ENCODE data around the gene WWOX. TPM values are rescaled to one million over a fixed set of nuclear protein-coding genes. Genes with fewer than 3 reads are reported as not detected.

WWOX gene
- polyA plus RNA-seq, 4 donors, result 4.9 to 15.8 (median 7.0) TPM

DNA sequence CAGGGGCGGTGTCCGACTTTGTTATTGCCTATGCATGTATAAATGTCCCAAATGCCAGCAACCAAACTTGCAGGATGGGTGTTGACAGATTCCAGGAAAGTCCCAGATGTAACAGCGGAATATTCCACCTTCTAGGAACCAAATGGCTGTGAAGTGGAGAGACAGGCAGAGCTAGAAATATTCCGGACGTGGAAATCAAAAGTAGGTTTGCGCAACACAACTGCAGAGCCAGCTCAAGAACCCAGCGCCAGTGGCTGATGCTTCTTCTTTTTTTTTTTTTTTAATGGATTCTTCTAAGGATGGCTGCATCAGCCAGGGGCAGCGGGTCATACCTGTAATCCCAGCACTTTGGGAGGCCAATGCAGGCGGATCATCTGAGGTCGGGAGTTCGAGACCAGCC, 899.4 kb downstream of the WWOX start:
- no peaks in the 10 kb centered on the region for H3K9me3 ChIP-seq (ENCODE audit: control insufficient read depth in 2 of 2, insufficient read depth in 1 of 2, low read depth in 1 of 2, low read length in 1 of 2)
- H3K36me3 ChIP-seq (ENCODE audit: control insufficient read depth in 3 of 3, insufficient read depth in 2 of 3, low read depth in 1 of 3, low read length in 3 of 3), result no peaks in the 10 kb centered on the region
- peaks cover 0 to 22% (median 0%) of the 10 kb centered on the region in 3 donors for H3K4me1 ChIP-seq (ENCODE audit: control insufficient read depth in 3 of 3, insufficient read depth in 2 of 3, low read depth in 1 of 3, low read length in 2 of 3)
- DNase-seq (no peak), FAIRE-seq (no peak)
- H3K4me3 ChIP-seq (ENCODE audit: low read depth in 1 of 3, low read length in 3 of 3), result no peak overlapping the region
- H3K27me3 ChIP-seq (ENCODE audit: control insufficient read depth in 3 of 3, insufficient read depth in 3 of 3, low read length in 3 of 3), result no peaks in the 10 kb centered on the region
- 82 to 92% (median 89%) methylated on average over 11 of the region's 11 CpGs for WGBS, 3 donors
- H3K27ac ChIP-seq (ENCODE audit: low read depth in 1 of 3, low read length in 2 of 3), result no peak overlapping the region

DNA sequence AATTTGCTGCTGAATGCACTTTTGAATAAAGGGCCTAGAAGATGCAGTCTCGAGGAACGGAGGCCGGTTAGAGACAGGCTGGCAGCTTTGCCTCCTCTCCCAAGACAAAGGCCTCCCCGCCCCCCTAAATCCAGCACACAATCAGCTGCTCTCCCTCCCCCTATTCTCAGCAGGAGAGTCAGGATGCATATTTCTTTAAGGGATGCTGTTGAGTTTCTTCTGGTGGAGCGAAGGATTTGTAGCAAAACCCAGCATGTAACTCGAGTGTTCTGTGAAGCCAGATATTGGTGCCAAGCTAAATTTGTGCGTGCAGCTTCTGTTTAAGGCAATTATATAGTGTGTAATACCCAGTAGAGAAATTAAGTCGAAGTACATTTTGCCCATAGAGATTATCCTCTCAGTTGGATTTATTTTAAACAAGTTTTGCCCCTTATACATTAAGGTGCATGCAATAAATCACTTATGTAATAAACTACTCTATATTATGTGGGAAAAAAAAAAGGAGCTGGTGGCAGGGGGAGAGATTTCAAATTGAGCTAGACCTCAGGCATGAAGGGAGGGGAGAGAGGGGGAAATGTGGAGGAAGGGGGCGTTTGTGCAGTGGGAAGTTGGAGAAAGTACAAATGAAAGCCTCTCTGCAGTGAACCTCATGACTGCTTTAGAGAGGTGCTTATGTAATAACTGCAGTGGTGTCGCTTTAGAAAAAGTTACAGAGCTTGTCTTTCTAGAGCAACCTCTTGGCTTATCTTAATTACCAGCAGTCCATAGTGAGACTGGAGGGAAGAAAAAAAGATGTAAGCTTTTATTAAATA, 901.9 kb downstream of the WWOX start:
- FAIRE-seq (no peak), DNase-seq (peak in 1 of 2 donors; percentile 71)
- WGBS, 3 donors, result 53 to 62% (median 60%) methylated on average over 10 of the region's 10 CpGs

DNA sequence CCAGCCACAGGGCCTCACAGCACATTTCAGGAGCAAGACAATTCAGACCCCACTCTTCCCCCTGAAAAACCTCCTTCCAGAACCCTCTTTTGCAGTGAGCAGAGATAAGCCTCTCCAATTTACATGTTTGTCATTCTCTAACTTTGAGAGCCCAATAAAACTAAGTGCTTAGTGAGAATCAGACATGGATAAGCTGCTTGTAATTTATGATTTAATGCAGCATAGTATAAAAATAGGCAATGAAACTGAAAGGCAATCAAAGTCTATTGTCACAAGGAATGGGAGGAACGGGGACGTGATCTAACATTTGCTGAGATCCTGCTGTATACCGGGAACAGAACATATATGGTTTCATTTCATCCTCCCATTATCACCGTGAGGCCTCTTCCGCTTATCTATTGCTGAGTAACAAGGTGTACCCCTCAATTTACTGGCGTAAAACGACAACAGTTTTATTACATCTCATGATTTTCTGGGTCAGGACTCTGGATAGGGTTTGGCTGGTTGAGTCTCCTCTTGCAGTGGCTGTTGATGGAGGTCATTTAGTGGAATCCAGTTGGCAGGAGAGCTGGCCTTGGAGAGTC, 903.7 kb downstream of the WWOX start:
- WGBS, 3 donors, result 17 to 72% (median 35%) methylated on average over 7 of the region's 7 CpGs
- FAIRE-seq, result no peak
- Histone ChIP-seq H3K27ac (ENCODE audit: low read depth in 1 of 3, low read length in 2 of 3) (peak overlapping the region in 1 of 3 donors; percentile 61), H3K9me3 (ENCODE audit: control insufficient read depth in 2 of 2, insufficient read depth in 1 of 2, low read depth in 1 of 2, low read length in 1 of 2) (peaks cover 0 to 3% of the 10 kb centered on the region in 2 donors), H3K36me3 (ENCODE audit: control insufficient read depth in 3 of 3, insufficient read depth in 2 of 3, low read depth in 1 of 3, low read length in 3 of 3) (no peaks in the 10 kb centered on the region), H3K27me3 (ENCODE audit: control insufficient read depth in 3 of 3, insufficient read depth in 3 of 3, low read length in 3 of 3) (no peaks in the 10 kb centered on the region), H3K4me1 (ENCODE audit: control insufficient read depth in 3 of 3, insufficient read depth in 2 of 3, low read depth in 1 of 3, low read length in 2 of 3) (peaks cover 0 to 36% (median 0%) of the 10 kb centered on the region in 3 donors), H3K4me3 (ENCODE audit: low read depth in 1 of 3, low read length in 3 of 3) (no peak overlapping the region)
- DNase-seq, result peak; percentile 20 to 78

More for the DNA sequence above, 901.9 kb downstream of the WWOX start:
- H3K9me3 ChIP-seq (ENCODE audit: control insufficient read depth in 2 of 2, insufficient read depth in 1 of 2, low read depth in 1 of 2, low read length in 1 of 2), result no peaks in the 10 kb centered on the region
- peak overlapping the region in 1 of 3 donors; percentile 15 for H3K27ac ChIP-seq (ENCODE audit: low read depth in 1 of 3, low read length in 2 of 3)
- no peaks in the 10 kb centered on the region for H3K27me3 ChIP-seq (ENCODE audit: control insufficient read depth in 3 of 3, insufficient read depth in 3 of 3, low read length in 3 of 3)
- H3K4me1 ChIP-seq (ENCODE audit: control insufficient read depth in 3 of 3, insufficient read depth in 2 of 3, low read depth in 1 of 3, low read length in 2 of 3), result peaks cover 0 to 36% (median 0%) of the 10 kb centered on the region in 3 donors
- no peak overlapping the region for H3K4me3 ChIP-seq (ENCODE audit: low read depth in 1 of 3, low read length in 3 of 3)
- no peaks in the 10 kb centered on the region for H3K36me3 ChIP-seq (ENCODE audit: control insufficient read depth in 3 of 3, insufficient read depth in 2 of 3, low read depth in 1 of 3, low read length in 3 of 3)

DNA sequence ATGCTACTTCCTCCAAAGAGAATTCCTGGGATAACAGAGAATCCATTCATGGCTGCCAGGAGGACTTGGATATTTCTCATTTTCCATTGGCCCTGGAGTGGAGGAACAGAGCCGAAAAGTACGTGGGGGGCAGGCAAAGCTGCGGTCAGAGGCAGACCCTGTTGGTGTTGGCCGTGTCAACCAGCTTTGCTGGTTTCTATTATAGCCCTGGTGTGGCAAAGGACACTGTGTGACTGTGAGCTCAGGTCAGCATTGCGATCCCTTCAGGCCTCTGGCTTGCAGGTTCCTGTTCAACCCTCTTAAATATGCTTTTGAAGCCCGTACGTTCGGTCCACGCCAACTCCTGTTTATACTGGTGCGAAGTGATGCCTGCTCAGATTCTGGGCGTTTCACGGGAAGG, 904.9 kb downstream of the WWOX start:
- no peak overlapping the region for H3K4me3 ChIP-seq (ENCODE audit: low read depth in 1 of 3, low read length in 3 of 3)
- peak overlapping the region in 1 of 3 donors; percentile 17 for H3K27ac ChIP-seq (ENCODE audit: low read depth in 1 of 3, low read length in 2 of 3)
- H3K36me3 ChIP-seq (ENCODE audit: control insufficient read depth in 3 of 3, insufficient read depth in 2 of 3, low read depth in 1 of 3, low read length in 3 of 3), result no peaks in the 10 kb centered on the region
- no peaks in the 10 kb centered on the region for H3K27me3 ChIP-seq (ENCODE audit: control insufficient read depth in 3 of 3, insufficient read depth in 3 of 3, low read length in 3 of 3)
- DNase-seq, result no peak
- peaks cover 0 to 6% of the 10 kb centered on the region in 2 donors for H3K9me3 ChIP-seq (ENCODE audit: control insufficient read depth in 2 of 2, insufficient read depth in 1 of 2, low read depth in 1 of 2, low read length in 1 of 2)
- 96 to 98% (median 97%) methylated on average over 12 of the region's 12 CpGs for WGBS, 3 donors
- FAIRE-seq, result no peak
- peaks cover 0 to 36% (median 0%) of the 10 kb centered on the region in 3 donors for H3K4me1 ChIP-seq (ENCODE audit: control insufficient read depth in 3 of 3, insufficient read depth in 2 of 3, low read depth in 1 of 3, low read length in 2 of 3)

DNA sequence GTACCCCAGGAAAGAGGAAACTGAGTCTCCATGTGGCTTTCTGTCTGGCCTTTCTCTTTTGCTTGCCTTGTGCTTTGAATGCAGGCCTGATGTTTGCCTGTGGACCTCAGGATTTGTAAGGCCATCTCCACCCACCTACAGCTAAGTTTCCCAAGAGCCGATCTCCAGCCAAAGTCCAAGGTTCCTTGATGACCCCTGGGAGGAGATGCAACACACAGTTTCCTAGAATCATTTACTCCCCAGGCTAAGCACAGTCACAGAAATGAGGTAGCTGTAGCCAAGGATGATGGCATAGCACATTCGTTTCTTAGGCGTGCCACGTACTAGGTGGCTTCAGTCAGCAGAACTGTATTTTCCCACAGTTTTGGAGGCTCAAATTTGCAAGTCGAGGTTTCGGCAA, 905.6 kb downstream of the WWOX start:
- FAIRE-seq, result no peak
- Histone ChIP-seq H3K4me1 (ENCODE audit: control insufficient read depth in 3 of 3, insufficient read depth in 2 of 3, low read depth in 1 of 3, low read length in 2 of 3) (peaks cover 0 to 36% (median 0%) of the 10 kb centered on the region in 3 donors), H3K27me3 (ENCODE audit: control insufficient read depth in 3 of 3, insufficient read depth in 3 of 3, low read length in 3 of 3) (no peaks in the 10 kb centered on the region), H3K4me3 (ENCODE audit: low read depth in 1 of 3, low read length in 3 of 3) (no peak overlapping the region), H3K9me3 (ENCODE audit: control insufficient read depth in 2 of 2, insufficient read depth in 1 of 2, low read depth in 1 of 2, low read length in 1 of 2) (peaks cover 0 to 6% of the 10 kb centered on the region in 2 donors), H3K27ac (ENCODE audit: low read depth in 1 of 3, low read length in 2 of 3) (peak overlapping the region in 1 of 3 donors; percentile 59), H3K36me3 (ENCODE audit: control insufficient read depth in 3 of 3, insufficient read depth in 2 of 3, low read depth in 1 of 3, low read length in 3 of 3) (no peaks in the 10 kb centered on the region)
- DNase-seq, result peak in 1 of 2 donors; percentile 80
- WGBS, 3 donors, result 89 to 95% (median 93%) methylated on average over 6 of the region's 6 CpGs

DNA sequence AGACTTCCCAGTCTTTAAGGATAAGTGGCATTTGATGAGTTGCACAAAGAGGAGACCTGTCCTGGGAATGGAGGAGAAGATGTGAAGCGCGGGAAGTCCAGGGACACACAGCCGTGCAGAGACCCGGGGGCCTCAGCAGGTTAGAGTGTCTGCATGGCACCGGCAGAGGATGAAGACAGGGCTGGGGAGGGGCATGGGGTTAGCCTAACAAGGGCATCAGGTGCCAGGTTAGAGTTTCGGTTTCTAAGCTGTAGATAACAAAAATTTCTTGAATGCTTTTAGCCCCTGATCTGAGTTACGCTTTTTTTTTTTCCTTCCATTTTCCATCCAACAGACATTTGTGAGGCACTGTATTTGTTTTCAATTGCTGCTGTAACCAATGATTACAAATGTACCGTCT, 906.8 kb downstream of the WWOX start:
- Histone ChIP-seq H3K4me3 (ENCODE audit: low read depth in 1 of 3, low read length in 3 of 3) (no peak overlapping the region), H3K9me3 (ENCODE audit: control insufficient read depth in 2 of 2, insufficient read depth in 1 of 2, low read depth in 1 of 2, low read length in 1 of 2) (peaks cover 0 to 6% of the 10 kb centered on the region in 2 donors), H3K27ac (ENCODE audit: low read depth in 1 of 3, low read length in 2 of 3) (no peak overlapping the region), H3K36me3 (ENCODE audit: control insufficient read depth in 3 of 3, insufficient read depth in 2 of 3, low read depth in 1 of 3, low read length in 3 of 3) (no peaks in the 10 kb centered on the region), H3K27me3 (ENCODE audit: control insufficient read depth in 3 of 3, insufficient read depth in 3 of 3, low read length in 3 of 3) (no peaks in the 10 kb centered on the region), H3K4me1 (ENCODE audit: control insufficient read depth in 3 of 3, insufficient read depth in 2 of 3, low read depth in 1 of 3, low read length in 2 of 3) (peaks cover 0 to 33% (median 0%) of the 10 kb centered on the region in 3 donors)
- DNase-seq, result no peak
- no peak for FAIRE-seq
- WGBS, 3 donors, result 94 to 95% (median 95%) methylated on average over 8 of the region's 8 CpGs

DNA sequence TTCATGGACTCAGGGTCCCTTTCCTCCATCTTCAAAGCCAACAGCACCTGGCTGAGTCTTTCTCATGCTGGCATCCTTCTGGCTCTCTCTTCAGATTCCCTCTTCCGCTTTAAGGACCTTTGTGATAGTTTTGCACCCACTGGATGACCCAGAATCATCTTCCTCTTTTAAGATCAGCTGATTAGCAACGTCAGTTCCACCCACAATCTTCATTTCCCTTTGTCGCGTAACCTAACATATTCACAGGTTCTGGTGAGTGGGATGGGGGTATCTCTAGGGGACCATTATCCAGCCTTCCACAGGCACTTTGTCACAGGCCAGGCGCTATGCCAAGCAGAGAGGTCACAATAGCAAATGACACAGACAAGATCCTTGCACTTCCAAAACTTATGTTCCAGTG, 907.3 kb downstream of the WWOX start:
- FAIRE-seq (no peak), DNase-seq (no peak)
- Histone ChIP-seq H3K27ac (ENCODE audit: low read depth in 1 of 3, low read length in 2 of 3) (no peak overlapping the region), H3K27me3 (ENCODE audit: control insufficient read depth in 3 of 3, insufficient read depth in 3 of 3, low read length in 3 of 3) (no peaks in the 10 kb centered on the region), H3K4me1 (ENCODE audit: control insufficient read depth in 3 of 3, insufficient read depth in 2 of 3, low read depth in 1 of 3, low read length in 2 of 3) (peaks cover 0 to 29% (median 0%) of the 10 kb centered on the region in 3 donors), H3K36me3 (ENCODE audit: control insufficient read depth in 3 of 3, insufficient read depth in 2 of 3, low read depth in 1 of 3, low read length in 3 of 3) (no peaks in the 10 kb centered on the region), H3K4me3 (ENCODE audit: low read depth in 1 of 3, low read length in 3 of 3) (no peak overlapping the region), H3K9me3 (ENCODE audit: control insufficient read depth in 2 of 2, insufficient read depth in 1 of 2, low read depth in 1 of 2, low read length in 1 of 2) (peaks cover 0 to 6% of the 10 kb centered on the region in 2 donors)
- 47 to 68% (median 63%) methylated on average over 5 of the region's 5 CpGs for WGBS, 3 donors

DNA sequence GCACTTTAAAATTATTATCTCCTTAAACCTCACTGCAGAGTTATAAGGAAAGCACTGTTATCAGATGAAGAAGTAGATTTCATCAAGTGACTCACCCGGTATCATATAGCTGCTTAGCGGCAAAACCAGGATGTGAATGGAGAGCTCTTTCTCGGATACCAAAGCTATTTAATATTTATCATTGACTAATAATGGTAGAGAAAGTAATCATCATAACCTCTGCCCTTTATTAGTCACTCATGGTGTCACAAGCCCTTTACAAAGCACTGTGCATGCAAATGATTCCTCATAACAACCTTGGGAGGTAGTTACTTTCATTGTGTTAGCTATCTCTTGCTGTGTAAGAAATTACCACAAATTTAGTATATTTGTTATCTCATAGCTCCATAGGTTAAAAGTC, 908.2 kb downstream of the WWOX start:
- WGBS, 3 donors, result 19 to 58% (median 28%) methylated on average over 3 of the region's 3 CpGs
- DNase-seq (peak in 1 of 2 donors; percentile 69), FAIRE-seq (no peak)
- no peak overlapping the region for H3K27ac ChIP-seq (ENCODE audit: low read depth in 1 of 3, low read length in 2 of 3)
- no peaks in the 10 kb centered on the region for H3K27me3 ChIP-seq (ENCODE audit: control insufficient read depth in 3 of 3, insufficient read depth in 3 of 3, low read length in 3 of 3)
- peaks cover 0 to 27% (median 0%) of the 10 kb centered on the region in 3 donors for H3K4me1 ChIP-seq (ENCODE audit: control insufficient read depth in 3 of 3, insufficient read depth in 2 of 3, low read depth in 1 of 3, low read length in 2 of 3)
- peaks cover 0 to 6% of the 10 kb centered on the region in 2 donors for H3K9me3 ChIP-seq (ENCODE audit: control insufficient read depth in 2 of 2, insufficient read depth in 1 of 2, low read depth in 1 of 2, low read length in 1 of 2)
- H3K4me3 ChIP-seq (ENCODE audit: low read depth in 1 of 3, low read length in 3 of 3), result no peak overlapping the region
- H3K36me3 ChIP-seq (ENCODE audit: control insufficient read depth in 3 of 3, insufficient read depth in 2 of 3, low read depth in 1 of 3, low read length in 3 of 3), result no peaks in the 10 kb centered on the region
